ENCODE measurements around the gene NANOG. TPM values are rescaled to one million over a fixed set of nuclear protein-coding genes. Genes with fewer than 3 reads are reported as not detected.

Gene NANOG
- total and polyA plus RNA-seq, 2 experiments from 2014 or later, result 48.5 to 134 TPM

DNA sequence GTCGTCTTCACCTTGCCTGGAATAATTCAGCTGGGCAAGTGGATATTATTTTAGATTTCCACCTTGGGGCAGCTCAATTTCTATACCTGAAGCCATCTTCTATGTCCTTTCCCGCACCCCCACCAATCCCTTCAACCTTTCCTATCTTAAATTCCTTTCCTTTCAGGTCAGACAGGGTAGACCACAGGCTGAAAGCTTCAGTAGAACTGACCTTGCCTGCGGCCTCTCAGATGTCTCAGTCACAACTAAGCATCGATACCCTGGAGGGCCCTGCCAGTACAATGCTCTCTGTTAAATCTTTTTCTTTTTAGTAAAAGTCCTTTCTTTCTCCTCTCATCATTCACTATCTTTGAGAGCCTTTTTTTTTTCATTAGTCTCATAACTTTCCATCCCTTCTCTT is 44.6 kb downstream of the NANOG start:
- ATAC-seq, result no peak
- H4K20me1 ChIP-seq (replicated peaks; ENCODE audit: insufficient read depth), result no peaks in the 10 kb centered on the region
- Mint-ChIP-seq H3K9me3 (no peaks in the 10 kb centered on the region; the same call in 2 of the 3 replicates), H3K4me1 (peaks cover 9% of the 10 kb centered on the region), H3K27ac (no peak overlapping the region), H3K27me3 (ENCODE audit: insufficient read depth, low read depth, poor library complexity) (peaks cover 14% of the 10 kb centered on the region), H3K4me3 (no peak overlapping the region), H3K36me3 (ENCODE audit: low read depth) (no peaks in the 10 kb centered on the region)
- H2AFZ ChIP-seq, result no peak overlapping the region
- no peak overlapping the region for H3K27ac ChIP-seq (ENCODE audit: low read depth)
- H3K79me2 ChIP-seq (replicated peaks; ENCODE audit: insufficient read depth), result no peaks in the 10 kb centered on the region
- H3K9me2 ChIP-seq (ENCODE audit: insufficient read depth), result no peaks in the 10 kb centered on the region
- H3F3A ChIP-seq (replicated peaks; ENCODE audit: low read depth), result no peaks in the 10 kb centered on the region
- no peaks in the 10 kb centered on the region for H3K4me1 ChIP-seq (ENCODE audit: insufficient read depth)
- no peak overlapping the region for H3K4me3 ChIP-seq
- no peak overlapping the region for H3K4me2 ChIP-seq
- DNase-seq (ENCODE audit: low spot score), result no peak
- H3K27me3 ChIP-seq (ENCODE audit: insufficient read depth), result no peaks in the 10 kb centered on the region
- TF ChIP-seq ZNF114 (CRISPR knock-in tag; IDR thresholded peaks at IDR 0.05) (no peak), STAT1 (IDR thresholded peaks at IDR 0.05; ENCODE audit: unreplicated experiment) (no peak), CREB1 (CRISPR knock-in tag; IDR thresholded peaks at IDR 0.05; ENCODE audit: low read depth) (no peak), EZH2 (IDR thresholded peaks at IDR 0.05; ENCODE audit: low read depth, unreplicated experiment) (no peak), JUNB (IDR thresholded peaks at IDR 0.05; ENCODE audit: unreplicated experiment) (no peak), POLR2AphosphoS5 (IDR thresholded peaks at IDR 0.05; ENCODE audit: low read depth) (no peak), EZH2phosphoT487 (IDR thresholded peaks at IDR 0.05; ENCODE audit: unreplicated experiment) (no peak), NANOG (IDR thresholded peaks at IDR 0.05; ENCODE audit: borderline replicate concordance) (no peak), ZNF331 (CRISPR knock-in tag; IDR thresholded peaks at IDR 0.05; ENCODE audit: low read depth) (no peak)
- TF ChIP-seq, protein P1, sequence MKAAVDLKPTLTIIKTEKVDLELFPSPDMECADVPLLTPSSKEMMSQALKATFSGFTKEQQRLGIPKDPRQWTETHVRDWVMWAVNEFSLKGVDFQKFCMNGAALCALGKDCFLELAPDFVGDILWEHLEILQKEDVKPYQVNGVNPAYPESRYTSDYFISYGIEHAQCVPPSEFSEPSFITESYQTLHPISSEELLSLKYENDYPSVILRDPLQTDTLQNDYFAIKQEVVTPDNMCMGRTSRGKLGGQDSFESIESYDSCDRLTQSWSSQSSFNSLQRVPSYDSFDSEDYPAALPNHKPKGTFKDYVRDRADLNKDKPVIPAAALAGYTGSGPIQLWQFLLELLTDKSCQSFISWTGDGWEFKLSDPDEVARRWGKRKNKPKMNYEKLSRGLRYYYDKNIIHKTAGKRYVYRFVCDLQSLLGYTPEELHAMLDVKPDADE (IDR thresholded peaks at IDR 0.05), result no peak
- TF ChIP-seq, protein P2, sequence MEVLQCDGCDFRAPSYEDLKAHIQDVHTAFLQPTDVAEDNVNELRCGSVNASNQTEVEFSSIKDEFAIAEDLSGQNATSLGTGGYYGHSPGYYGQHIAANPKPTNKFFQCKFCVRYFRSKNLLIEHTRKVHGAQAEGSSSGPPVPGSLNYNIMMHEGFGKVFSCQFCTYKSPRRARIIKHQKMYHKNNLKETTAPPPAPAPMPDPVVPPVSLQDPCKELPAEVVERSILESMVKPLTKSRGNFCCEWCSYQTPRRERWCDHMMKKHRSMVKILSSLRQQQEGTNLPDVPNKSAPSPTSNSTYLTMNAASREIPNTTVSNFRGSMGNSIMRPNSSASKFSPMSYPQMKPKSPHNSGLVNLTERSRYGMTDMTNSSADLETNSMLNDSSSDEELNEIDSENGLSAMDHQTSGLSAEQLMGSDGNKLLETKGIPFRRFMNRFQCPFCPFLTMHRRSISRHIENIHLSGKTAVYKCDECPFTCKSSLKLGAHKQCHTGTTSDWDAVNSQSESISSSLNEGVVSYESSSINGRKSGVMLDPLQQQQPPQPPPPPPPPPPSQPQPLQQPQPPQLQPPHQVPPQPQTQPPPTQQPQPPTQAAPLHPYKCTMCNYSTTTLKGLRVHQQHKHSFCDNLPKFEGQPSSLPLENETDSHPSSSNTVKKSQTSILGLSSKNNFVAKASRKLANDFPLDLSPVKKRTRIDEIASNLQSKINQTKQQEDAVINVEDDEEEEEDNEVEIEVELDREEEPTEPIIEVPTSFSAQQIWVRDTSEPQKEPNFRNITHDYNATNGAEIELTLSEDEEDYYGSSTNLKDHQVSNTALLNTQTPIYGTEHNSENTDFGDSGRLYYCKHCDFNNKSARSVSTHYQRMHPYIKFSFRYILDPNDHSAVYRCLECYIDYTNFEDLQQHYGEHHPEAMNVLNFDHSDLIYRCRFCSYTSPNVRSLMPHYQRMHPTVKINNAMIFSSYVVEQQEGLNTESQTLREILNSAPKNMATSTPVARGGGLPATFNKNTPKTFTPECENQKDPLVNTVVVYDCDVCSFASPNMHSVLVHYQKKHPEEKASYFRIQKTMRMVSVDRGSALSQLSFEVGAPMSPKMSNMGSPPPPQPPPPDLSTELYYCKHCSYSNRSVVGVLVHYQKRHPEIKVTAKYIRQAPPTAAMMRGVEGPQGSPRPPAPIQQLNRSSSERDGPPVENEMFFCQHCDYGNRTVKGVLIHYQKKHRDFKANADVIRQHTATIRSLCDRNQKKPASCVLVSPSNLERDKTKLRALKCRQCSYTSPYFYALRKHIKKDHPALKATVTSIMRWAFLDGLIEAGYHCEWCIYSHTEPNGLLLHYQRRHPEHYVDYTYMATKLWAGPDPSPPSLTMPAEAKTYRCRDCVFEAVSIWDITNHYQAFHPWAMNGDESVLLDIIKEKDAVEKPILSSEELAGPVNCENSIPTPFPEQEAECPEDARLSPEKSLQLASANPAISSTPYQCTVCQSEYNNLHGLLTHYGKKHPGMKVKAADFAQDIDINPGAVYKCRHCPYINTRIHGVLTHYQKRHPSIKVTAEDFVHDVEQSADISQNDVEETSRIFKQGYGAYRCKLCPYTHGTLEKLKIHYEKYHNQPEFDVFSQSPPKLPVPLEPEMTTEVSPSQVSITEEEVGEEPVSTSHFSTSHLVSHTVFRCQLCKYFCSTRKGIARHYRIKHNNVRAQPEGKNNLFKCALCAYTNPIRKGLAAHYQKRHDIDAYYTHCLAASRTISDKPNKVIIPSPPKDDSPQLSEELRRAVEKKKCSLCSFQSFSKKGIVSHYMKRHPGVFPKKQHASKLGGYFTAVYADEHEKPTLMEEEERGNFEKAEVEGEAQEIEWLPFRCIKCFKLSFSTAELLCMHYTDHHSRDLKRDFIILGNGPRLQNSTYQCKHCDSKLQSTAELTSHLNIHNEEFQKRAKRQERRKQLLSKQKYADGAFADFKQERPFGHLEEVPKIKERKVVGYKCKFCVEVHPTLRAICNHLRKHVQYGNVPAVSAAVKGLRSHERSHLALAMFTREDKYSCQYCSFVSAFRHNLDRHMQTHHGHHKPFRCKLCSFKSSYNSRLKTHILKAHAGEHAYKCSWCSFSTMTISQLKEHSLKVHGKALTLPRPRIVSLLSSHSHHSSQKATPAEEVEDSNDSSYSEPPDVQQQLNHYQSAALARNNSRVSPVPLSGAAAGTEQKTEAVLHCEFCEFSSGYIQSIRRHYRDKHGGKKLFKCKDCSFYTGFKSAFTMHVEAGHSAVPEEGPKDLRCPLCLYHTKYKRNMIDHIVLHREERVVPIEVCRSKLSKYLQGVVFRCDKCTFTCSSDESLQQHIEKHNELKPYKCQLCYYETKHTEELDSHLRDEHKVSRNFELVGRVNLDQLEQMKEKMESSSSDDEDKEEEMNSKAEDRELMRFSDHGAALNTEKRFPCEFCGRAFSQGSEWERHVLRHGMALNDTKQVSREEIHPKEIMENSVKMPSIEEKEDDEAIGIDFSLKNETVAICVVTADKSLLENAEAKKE (CRISPR knock-in tag; IDR thresholded peaks at IDR 0.05), result no peak
- TF ChIP-seq, protein P3, sequence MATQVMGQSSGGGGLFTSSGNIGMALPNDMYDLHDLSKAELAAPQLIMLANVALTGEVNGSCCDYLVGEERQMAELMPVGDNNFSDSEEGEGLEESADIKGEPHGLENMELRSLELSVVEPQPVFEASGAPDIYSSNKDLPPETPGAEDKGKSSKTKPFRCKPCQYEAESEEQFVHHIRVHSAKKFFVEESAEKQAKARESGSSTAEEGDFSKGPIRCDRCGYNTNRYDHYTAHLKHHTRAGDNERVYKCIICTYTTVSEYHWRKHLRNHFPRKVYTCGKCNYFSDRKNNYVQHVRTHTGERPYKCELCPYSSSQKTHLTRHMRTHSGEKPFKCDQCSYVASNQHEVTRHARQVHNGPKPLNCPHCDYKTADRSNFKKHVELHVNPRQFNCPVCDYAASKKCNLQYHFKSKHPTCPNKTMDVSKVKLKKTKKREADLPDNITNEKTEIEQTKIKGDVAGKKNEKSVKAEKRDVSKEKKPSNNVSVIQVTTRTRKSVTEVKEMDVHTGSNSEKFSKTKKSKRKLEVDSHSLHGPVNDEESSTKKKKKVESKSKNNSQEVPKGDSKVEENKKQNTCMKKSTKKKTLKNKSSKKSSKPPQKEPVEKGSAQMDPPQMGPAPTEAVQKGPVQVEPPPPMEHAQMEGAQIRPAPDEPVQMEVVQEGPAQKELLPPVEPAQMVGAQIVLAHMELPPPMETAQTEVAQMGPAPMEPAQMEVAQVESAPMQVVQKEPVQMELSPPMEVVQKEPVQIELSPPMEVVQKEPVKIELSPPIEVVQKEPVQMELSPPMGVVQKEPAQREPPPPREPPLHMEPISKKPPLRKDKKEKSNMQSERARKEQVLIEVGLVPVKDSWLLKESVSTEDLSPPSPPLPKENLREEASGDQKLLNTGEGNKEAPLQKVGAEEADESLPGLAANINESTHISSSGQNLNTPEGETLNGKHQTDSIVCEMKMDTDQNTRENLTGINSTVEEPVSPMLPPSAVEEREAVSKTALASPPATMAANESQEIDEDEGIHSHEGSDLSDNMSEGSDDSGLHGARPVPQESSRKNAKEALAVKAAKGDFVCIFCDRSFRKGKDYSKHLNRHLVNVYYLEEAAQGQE (IDR thresholded peaks at IDR 0.05; ENCODE audit: unreplicated experiment), result no peak
- TF ChIP-seq, protein P4, sequence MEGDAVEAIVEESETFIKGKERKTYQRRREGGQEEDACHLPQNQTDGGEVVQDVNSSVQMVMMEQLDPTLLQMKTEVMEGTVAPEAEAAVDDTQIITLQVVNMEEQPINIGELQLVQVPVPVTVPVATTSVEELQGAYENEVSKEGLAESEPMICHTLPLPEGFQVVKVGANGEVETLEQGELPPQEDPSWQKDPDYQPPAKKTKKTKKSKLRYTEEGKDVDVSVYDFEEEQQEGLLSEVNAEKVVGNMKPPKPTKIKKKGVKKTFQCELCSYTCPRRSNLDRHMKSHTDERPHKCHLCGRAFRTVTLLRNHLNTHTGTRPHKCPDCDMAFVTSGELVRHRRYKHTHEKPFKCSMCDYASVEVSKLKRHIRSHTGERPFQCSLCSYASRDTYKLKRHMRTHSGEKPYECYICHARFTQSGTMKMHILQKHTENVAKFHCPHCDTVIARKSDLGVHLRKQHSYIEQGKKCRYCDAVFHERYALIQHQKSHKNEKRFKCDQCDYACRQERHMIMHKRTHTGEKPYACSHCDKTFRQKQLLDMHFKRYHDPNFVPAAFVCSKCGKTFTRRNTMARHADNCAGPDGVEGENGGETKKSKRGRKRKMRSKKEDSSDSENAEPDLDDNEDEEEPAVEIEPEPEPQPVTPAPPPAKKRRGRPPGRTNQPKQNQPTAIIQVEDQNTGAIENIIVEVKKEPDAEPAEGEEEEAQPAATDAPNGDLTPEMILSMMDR (conservative IDR thresholded peaks at IDR 0.05; ENCODE audit: low read depth in 2 of 2), result no peak
- H3K36me3 ChIP-seq (ENCODE audit: insufficient read depth), result peaks cover 3% of the 10 kb centered on the region; the same call in 1 of the 2 replicates

All from GM23338 (cell line).